ENCODE measurements around the gene LRRC37B. TPM values are rescaled to one million over a fixed set of nuclear protein-coding genes. Genes with fewer than 3 reads are reported as not detected.
"Not testable (repeated sequence)": the region's sequence is repeated elsewhere in the genome, so short reads cannot be mapped to it uniquely, and the experiment has no call there.

Gene LRRC37B
- total RNA-seq, 4 donors from 2014 or later = 13.2 to 23.5 (median 16.7) TPM

GRCh38 chr17:32061840-32062239 is 54.7 kb downstream of the LRRC37B start:
- not testable (repeated sequence) for H3K27me3 ChIP-seq, ATAC-seq, H3K27ac ChIP-seq, H3K4me1 ChIP-seq, H3K9me3 ChIP-seq, H3K4me3 ChIP-seq, H3K36me3 ChIP-seq
- WGBS, 2 donors (ENCODE audit: low coverage in 1 of 2) = 28% methylated on average over 2 of the region's 8 CpGs; no CpG with 5 or more reads in 1 of the 2 donors

GRCh38 chr17:32064091-32064490 is 56.9 kb downstream of the LRRC37B start:
- H3K27me3 ChIP-seq, H3K4me1 ChIP-seq, H3K36me3 ChIP-seq, H3K4me3 ChIP-seq, ATAC-seq, H3K9me3 ChIP-seq, H3K27ac ChIP-seq: not testable (repeated sequence)
- no CpG with 5 or more reads among the region's 2 CpGs for WGBS, 2 donors (ENCODE audit: low coverage in 1 of 2)

- 69 to 80% methylated on average over 1 to 2 of the region's 10 CpGs for WGBS, 2 donors (ENCODE audit: low coverage in 1 of 2)
- not testable (repeated sequence) for ATAC-seq, H3K27ac ChIP-seq
Measured at GRCh38 chr17:32066123-32066680, 59.0 kb downstream of the LRRC37B start.

GRCh38 chr17:32066863-32067642 is 59.9 kb downstream of the LRRC37B start:
- H3K36me3 ChIP-seq, H3K9me3 ChIP-seq, H3K27ac ChIP-seq, H3K4me1 ChIP-seq, H3K27me3 ChIP-seq: not testable (repeated sequence)
- peak; percentile 86 for ATAC-seq
- peak overlapping the region in 1 of 2 donors; percentile 31 for H3K4me3 ChIP-seq
- peak in 1 of 4 experiments; percentile 63 for TF ChIP-seq CTCF (IDR thresholded peaks at IDR 0.05)
- WGBS, 2 donors (ENCODE audit: low coverage in 1 of 2) = 50 to 75% methylated on average over 2 to 6 of the region's 25 CpGs

More at GRCh38 chr17:32066123-32066680, 59.0 kb downstream of the LRRC37B start:
- H3K4me1 ChIP-seq, H3K27me3 ChIP-seq, H3K4me3 ChIP-seq, H3K36me3 ChIP-seq, H3K9me3 ChIP-seq: not testable (repeated sequence)

- H3K36me3 ChIP-seq, ATAC-seq, H3K27me3 ChIP-seq, H3K9me3 ChIP-seq, H3K4me1 ChIP-seq, H3K27ac ChIP-seq, H3K4me3 ChIP-seq: not testable (repeated sequence)
- WGBS, 2 donors (ENCODE audit: low coverage in 1 of 2) = 30 to 100% methylated on average over 2 of the region's 2 CpGs
Measured at GRCh38 chr17:32069067-32069466, 61.9 kb downstream of the LRRC37B start.

GRCh38 chr17:32071961-32072360 is 64.8 kb downstream of the LRRC37B start:
- not testable (repeated sequence) for H3K27ac ChIP-seq, ATAC-seq, H3K36me3 ChIP-seq, H3K4me1 ChIP-seq, H3K9me3 ChIP-seq, H3K27me3 ChIP-seq, H3K4me3 ChIP-seq
- WGBS, 2 donors (ENCODE audit: low coverage in 1 of 2) = 67% methylated on average over 1 of the region's 4 CpGs; no CpG with 5 or more reads in 1 of the 2 donors

- not testable (repeated sequence) for ATAC-seq, H3K4me1 ChIP-seq, H3K27me3 ChIP-seq, H3K36me3 ChIP-seq, H3K9me3 ChIP-seq, H3K4me3 ChIP-seq, H3K27ac ChIP-seq
- WGBS, 2 donors (ENCODE audit: low coverage in 1 of 2) = no CpG with 5 or more reads among the region's 4 CpGs
Measured at GRCh38 chr17:32073131-32073530, 65.9 kb downstream of the LRRC37B start.

- H3K9me3 ChIP-seq, H3K36me3 ChIP-seq, H3K27ac ChIP-seq, ATAC-seq, H3K4me1 ChIP-seq, H3K27me3 ChIP-seq, H3K4me3 ChIP-seq: not testable (repeated sequence)
- WGBS, 2 donors (ENCODE audit: low coverage in 1 of 2) = 0 to 7% methylated on average over 2 of the region's 10 CpGs
Measured at GRCh38 chr17:32079753-32080152, 72.6 kb downstream of the LRRC37B start.

GRCh38 chr17:32083550-32083979 is 76.4 kb downstream of the LRRC37B start:
- 0% methylated on average over 3 of the region's 17 CpGs; no CpG with 5 or more reads in 1 of the 2 donors for WGBS, 2 donors (ENCODE audit: low coverage in 1 of 2)

GRCh38 chr17:32084003-32084941 is 77.1 kb downstream of the LRRC37B start:
- peak; percentile 82 for ATAC-seq
- no CpG with 5 or more reads among the region's 39 CpGs for WGBS, 2 donors (ENCODE audit: low coverage in 1 of 2)
- H3K27me3 ChIP-seq, H3K9me3 ChIP-seq, H3K36me3 ChIP-seq, H3K4me1 ChIP-seq: not testable (repeated sequence)
- peak overlapping the region in 1 of 4 donors; percentile 65 for H3K27ac ChIP-seq
- H3K4me3 ChIP-seq = peak overlapping the region; percentile 57 to 66

More at GRCh38 chr17:32083550-32083979, 76.4 kb downstream of the LRRC37B start:
- ATAC-seq = peak; percentile 48
- not testable (repeated sequence) for H3K36me3 ChIP-seq, H3K27me3 ChIP-seq, H3K9me3 ChIP-seq, H3K4me1 ChIP-seq
- Histone ChIP-seq H3K4me3 (peak overlapping the region; percentile 57 to 66), H3K27ac (peak overlapping the region in 1 of 4 donors; percentile 65)

GRCh38 chr17:32084942-32085829 is 78.0 kb downstream of the LRRC37B start:
- H3K9me3 ChIP-seq, H3K4me3 ChIP-seq, ATAC-seq, H3K36me3 ChIP-seq, H3K27ac ChIP-seq, H3K27me3 ChIP-seq, H3K4me1 ChIP-seq: not testable (repeated sequence)
- WGBS, 2 donors (ENCODE audit: low coverage in 1 of 2) = 37 to 83% methylated on average over 1 to 6 of the region's 30 CpGs

Measured in gastroesophageal sphincter (tissue), 4 donors.